Stimulated activated CD4-positive, alpha-beta T cell treated with anti-CD3 and anti-CD28 coated beads, Interleukin-15, amount 100 ng/mL, for 24 hours (primary cell): ENCODE results near the gene RAB25.
"Not testable (repeated sequence)": the region's sequence is repeated elsewhere in the genome, so short reads cannot be mapped to it uniquely, and the experiment has no call there.

Experiments used
- DNase-seq: peaks from one replicate; pipeline ENCODE4 v3.0.0-alpha.2; 2020

RAB25 gene

GRCh38 chr1:156104065-156104810 lies 43.3 kb downstream of the RAB25 start:
- DNase-seq: peak; percentile 39

GRCh38 chr1:156104861-156105832 lies 44.2 kb downstream of the RAB25 start:
- no peak for DNase-seq

GRCh38 chr1:156106624-156107488 lies 45.9 kb downstream of the RAB25 start:
- no peak for DNase-seq

- no peak for DNase-seq
Observed at GRCh38 chr1:156108057-156108456, 47.1 kb downstream of the RAB25 start.

GRCh38 chr1:156108664-156109241 lies 47.8 kb downstream of the RAB25 start:
- no peak for DNase-seq

GRCh38 chr1:156110252-156110651 lies 49.3 kb downstream of the RAB25 start:
- DNase-seq: no peak

- DNase-seq: no peak
Observed at GRCh38 chr1:156111355-156111962, 50.5 kb downstream of the RAB25 start.

- DNase-seq: no peak
Observed at GRCh38 chr1:156112276-156113137, 51.5 kb downstream of the RAB25 start.

- no peak for DNase-seq
Observed at GRCh38 chr1:156113282-156113950, 52.5 kb downstream of the RAB25 start.

GRCh38 chr1:156114101-156114918 lies 53.4 kb downstream of the RAB25 start, which contains the start of gene LMNA:
LMNA (plus strand) TSS chr1:156114711; CDS start chr1:156114919, 208 bp downstream.
- DNase-seq: peak; percentile 88

- DNase-seq: peak; percentile 42
Observed at GRCh38 chr1:156114919-156115513, 54.1 kb downstream of the RAB25 start.

GRCh38 chr1:156115514-156116374 lies 54.8 kb downstream of the RAB25 start:
- peak; percentile 25 for DNase-seq

GRCh38 chr1:156116731-156117130 lies 55.8 kb downstream of the RAB25 start:
- not testable (repeated sequence) for DNase-seq

GRCh38 chr1:156117414-156118176 lies 56.6 kb downstream of the RAB25 start:
- no peak for DNase-seq

GRCh38 chr1:156118177-156118868 lies 57.4 kb downstream of the RAB25 start:
- DNase-seq: no peak

GRCh38 chr1:156119503-156120209 lies 58.7 kb downstream of the RAB25 start:
- no peak for DNase-seq
